HCT116 (cell line): ENCODE data around the gene FAM221A.

Source experiments
- CTCF ChIP-seq, 3 experiments: fragments of 200-600 bp in 1 of 3; sonication (generic) in 1 of 3; IDR thresholded peaks in 2 of 3; conservative IDR thresholded peaks in 1 of 3; 2 replicates each; pipeline ENCODE4 v1.5.1; 2012 to 2017; ENCODE audit warnings: low read depth in 2 of 3, low read length in 2 of 3, antibody characterized with exemption in 1 of 3, borderline replicate concordance in 1 of 3, control low read depth in 1 of 3, mild to moderate bottlenecking in 1 of 3, mixed read lengths in 1 of 3, mixed run types in 1 of 3, moderate library complexity in 1 of 3; ENCODE audit not compliant: insufficient read depth in 1 of 3
- MAX ChIP-seq: IDR thresholded peaks from 2 replicates; pipeline ENCODE4 v1.6.1; 2012
- POLR2A ChIP-seq: IDR thresholded peaks from 2 replicates; pipeline ENCODE4 v1.7.0; 2011; ENCODE audit warnings: borderline replicate concordance; ENCODE audit not compliant: insufficient read depth, insufficient read length; ENCODE audit errors: extremely low read depth
- POLR2AphosphoS5 ChIP-seq: IDR thresholded peaks from 2 replicates; pipeline ENCODE4 v1.6.1; 2011; ENCODE audit warnings: mild to moderate bottlenecking, low read depth, low read length, moderate library complexity
- SRF ChIP-seq: IDR thresholded peaks from 2 replicates; pipeline ENCODE4 v1.6.1; 2012; ENCODE audit warnings: low read depth

- no peak for TF ChIP-seq CTCF (IDR thresholded peaks at IDR 0.05 in 2 of 3, conservative IDR thresholded peaks at IDR 0.05 in 1 of 3; ENCODE audit: borderline replicate concordance in 1 of 3, insufficient read depth in 1 of 3, low read depth in 2 of 3, low read length in 2 of 3)
- TF ChIP-seq MAX = no peak
- no peak for TF ChIP-seq POLR2A
- no peak for TF ChIP-seq SRF
- TF ChIP-seq POLR2AphosphoS5 = no peak
These were observed 18.6 kb upstream of the FAM221A start for GRCh38 chr7:23661385-23661784.
